OCI-LY7 (cell line): ENCODE measurements around the gene DUSP21.

Experiments
- CTCF ChIP-seq: fragments of 200-600 bp; sonication (generic); conservative IDR thresholded peaks from 2 replicates; pipeline ENCODE4 v1.5.1; 2014; ENCODE audit warnings: mild to moderate bottlenecking, antibody characterized with exemption, low read length, moderate library complexity, mixed read lengths
- EZH2phosphoT487 ChIP-seq: fragments of 200-600 bp; sonication (generic); IDR thresholded peaks from 2 replicates; pipeline ENCODE4 v1.6.1; 2018; ENCODE audit warnings: low read depth, borderline replicate concordance, mild to moderate bottlenecking, mixed run types, antibody characterized with exemption, low read length, moderate library complexity, mixed read lengths

GRCh38 chrX:44872821-44873414, 29.1 kb downstream of the DUSP21 start, which contains the start of gene KDM6A:
- TF ChIP-seq CTCF (no peak), EZH2phosphoT487 (no peak)
